NCI-H187 (cell line): ENCODE data around the gene SLC22A23.

Experiments used
- DNase-seq, 2 experiments: peaks; one replicate each; lab custom pipeline; 2025; lab: John Stamatoyannopoulos, UW

SLC22A23 gene

DNA sequence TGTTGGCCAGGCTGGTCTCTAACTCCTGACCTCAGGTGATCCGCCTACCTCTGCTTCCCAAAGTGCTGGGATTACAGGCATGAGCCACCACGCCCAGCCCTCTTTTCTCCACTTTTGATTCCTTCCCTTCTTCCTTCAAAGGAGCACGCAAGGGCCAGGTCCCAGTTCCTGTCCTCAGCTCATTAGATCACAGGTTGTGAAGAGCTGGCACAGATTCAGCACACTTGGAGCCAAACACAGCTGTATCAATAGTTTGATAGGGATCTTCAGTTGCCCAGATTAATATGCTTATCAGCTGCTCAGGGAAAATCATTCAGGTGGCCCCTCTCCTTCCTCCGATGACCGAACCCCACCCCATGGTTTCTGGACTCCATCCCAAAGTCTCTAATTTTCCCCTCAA lies 14.4 kb upstream of the SLC22A23 start:
- DNase-seq = no peak

DNA sequence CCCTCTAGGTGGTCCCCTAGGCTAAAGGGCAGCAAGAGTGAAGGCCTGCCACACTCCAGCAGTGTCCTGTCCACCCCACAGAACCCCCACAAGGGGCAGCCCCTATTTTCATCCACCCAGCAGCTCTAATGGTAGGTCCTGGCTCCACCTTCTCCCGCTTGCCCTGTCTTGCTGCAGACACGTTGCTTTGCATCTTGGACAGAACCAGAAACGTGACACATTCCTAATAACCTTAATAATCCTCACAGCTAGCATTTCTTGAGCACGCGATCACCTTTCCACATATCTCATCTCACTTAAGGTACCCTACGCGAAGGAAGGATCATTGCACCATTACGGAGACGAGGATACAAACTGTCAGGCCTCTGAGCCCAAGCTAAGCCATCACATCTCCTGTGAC lies 11.7 kb upstream of the SLC22A23 start:
- no peak for DNase-seq

DNA sequence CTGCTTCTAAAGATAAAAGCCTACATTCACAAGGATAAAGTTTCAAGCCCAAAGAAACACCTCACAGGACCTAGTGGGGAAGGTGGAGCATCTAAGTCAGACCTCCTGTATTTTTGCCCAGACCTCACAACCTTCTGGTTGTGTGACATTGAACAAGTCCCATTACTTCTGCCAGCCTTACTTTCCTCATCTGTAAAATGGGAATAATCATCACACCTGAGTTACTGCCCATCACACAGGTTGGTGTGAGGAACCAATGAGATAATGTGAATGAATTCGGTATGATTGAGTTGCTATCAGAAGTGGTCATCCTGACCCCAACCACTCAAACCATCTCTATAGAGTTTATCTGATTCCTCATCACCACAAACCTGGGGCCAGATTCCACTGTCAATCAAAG lies 11.1 kb upstream of the SLC22A23 start:
- DNase-seq = no peak

DNA sequence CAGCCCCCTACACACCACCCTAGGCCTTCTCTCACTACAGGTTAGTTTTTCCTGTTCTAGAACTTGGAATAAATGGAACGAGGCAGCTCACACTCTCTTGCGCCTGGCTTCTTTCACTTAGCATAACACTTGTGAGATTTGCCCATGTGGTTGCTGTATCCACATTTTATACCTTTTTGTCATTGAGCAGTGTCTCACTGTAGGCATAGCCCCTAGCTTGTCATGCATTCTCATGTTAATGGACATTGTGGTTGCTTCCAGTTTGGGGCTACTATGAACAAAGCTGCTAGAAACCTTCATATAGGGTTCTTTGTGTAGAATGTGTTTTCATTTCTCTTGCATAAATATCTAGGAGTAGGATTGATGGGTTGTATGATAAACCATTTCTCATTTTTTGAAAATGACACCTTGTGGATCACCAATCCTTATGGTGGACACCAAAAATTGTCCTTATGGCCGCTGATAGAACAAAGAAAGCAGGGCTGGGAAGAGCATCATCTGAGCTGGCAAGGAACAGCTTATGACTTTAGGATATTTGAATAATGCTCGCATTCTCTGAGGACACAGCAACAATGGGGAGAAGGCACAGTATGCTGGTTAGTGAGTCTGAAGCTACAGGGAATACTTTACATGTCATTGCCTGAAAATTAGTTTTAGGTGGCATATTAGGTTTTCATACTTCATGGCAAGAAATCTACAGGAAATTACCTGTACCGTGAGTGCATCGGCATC lies 9.8 kb upstream of the SLC22A23 start:
- DNase-seq = no peak

DNA sequence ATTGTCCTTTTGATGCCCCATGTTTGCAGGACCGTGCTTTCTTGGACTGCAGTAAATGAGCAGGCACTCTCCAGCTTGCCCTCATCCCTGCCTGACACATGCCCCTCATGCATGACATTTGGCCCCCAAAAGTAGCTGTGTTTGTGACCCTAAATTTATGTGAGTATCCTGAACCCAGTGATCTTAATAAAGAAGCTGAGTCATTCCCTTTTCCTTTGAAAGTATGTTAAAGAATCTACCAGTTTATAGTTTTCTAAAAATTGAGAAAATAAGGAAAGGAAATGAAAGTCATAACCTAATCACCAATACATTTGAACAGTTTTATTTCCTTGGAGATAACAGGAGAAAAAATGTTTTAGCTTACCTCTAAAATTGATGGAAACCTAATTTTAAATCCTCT lies 3.4 kb upstream of the SLC22A23 start:
- no peak for DNase-seq

DNA sequence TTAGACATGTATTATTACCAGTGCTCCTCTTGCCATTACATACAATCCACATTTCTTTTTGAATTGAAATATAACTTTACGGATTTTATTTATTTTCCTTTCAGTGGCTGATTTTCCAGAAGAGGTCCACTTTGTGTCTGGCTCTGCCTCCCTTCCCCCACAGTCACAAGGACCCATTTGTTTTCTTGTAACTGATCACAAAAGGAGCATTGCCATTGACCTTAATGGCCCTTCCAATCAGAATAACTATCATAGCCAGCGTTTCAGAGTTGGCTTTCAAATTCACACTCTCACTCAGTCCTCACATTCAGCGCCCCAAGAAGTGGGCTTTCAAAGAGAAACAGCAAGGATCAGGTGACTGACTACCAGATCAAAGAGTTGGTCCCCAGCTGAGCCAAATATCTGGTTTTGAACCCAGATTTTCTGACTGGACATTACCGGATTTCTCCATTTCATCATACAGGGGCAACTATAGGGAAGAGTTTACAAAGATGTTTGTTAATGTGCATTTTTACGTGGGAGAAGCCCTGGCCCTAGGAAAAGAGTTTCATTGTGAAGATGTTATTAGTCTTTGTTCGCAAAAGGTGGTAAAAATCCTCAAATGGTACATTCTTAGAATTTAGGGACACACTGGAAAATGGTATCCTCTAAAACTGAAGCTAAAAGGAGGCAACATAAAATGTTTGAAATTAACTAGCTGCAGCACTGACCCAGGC lies 2.0 kb upstream of the SLC22A23 start:
- no peak for DNase-seq

DNA sequence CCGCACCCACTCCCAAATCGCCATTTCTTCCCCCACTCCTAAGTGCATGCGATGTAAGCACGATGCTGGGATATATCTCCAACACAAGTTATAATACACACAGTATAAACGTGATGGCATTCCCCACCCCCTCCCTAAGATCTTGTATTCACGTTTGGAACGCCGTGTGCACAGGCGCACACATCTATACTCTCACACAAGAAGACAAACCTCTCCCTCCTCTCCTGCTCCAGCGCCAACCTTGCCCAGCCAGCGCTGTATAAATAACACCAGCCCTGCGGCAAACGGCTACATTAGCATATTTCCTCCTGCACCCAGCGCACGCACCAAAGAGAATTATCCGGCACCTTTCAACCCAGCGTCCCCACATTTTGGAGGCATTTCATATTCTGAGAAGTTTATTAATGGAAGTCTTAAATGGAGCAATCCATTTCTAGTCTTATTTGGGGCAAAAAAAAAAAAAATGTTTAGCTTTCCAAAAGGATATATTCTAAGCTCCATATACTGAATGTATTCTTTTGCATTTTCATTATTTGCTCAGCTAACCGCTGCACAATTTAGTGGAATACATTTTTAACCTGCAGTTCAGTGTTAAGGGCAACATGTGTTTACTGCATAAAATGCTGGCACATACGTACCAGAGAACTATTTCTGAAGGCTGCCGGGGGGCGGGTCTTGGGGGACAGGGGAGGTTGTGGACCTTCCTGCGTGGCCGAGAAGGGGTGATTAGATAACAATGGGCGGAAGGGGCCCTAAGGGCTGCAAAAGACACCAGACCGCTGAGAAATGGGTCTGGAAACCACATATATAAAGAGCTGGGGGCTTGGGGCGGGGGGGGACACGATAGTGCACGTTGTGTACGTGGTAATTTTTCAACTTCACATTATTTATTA lies 1.1 kb upstream of the SLC22A23 start:
- DNase-seq = peak; percentile 29 to 31

DNA sequence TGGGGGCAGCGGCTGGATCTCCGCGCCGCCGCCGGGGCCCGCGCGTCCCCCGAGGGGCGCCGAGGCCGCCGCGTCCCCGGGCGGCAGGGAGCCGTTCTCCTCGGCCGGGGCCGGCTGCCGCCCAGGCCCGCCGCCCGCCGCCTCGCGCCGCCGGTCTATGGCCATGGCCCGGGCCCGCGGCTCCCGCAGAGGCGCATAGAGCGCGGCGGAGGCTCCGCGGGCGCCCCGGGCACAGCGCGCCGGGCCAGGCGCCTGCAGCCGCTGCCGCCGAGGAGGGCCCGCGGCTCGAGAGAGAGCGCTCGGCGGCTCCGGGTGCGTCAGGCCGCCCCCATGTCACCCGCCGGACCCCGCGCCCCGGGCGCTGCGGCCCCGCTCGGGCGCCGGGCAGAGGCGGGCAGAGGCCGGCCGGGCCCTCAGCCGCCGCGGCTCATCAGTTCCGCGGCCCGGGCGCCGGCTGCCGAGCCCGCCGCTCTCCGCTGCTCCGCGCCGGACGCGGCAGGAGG lies 404 bp downstream of the SLC22A23 start:
- no peak for DNase-seq

DNA sequence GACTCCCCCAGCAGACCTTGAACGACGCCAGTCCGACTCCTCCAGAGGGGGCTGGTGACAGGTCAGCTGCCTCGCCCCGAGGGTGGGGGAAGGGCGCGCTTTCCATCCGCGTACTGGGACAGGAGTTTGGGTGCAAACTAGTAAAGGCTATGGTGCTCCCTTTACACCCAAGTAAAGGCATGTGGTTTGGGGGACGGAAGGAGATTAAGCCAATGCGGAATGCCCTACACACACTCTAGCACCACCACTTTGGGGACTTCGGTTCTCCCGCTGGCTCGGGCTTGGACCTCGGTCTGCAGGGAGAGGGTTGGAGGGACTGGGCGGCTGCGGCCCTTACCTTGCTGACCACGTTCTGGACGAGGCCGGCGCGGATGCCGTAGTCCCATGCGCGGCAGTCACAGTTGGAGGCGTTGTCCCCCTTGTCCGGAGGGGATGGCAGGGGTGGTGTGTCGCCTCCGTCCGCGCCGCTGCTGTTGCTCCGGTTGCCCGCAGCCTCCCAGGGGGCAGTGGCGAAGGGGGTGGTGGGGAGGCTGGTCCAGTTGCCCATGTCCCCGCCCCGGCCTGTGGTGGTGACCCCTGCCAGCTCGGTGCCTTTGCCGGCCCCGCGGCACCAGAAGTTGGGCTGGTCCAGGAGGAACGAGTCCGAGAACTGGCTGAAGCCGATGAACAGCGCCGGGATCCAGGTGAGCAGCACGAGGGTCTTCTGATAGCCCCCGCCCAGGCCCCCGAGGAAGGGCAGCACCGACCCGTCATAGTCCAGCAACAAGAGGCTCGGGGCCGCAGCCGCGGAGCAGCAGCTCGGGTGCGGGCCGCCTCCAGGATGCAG lies 1.1 kb downstream of the SLC22A23 start:
- DNase-seq = no peak

DNA sequence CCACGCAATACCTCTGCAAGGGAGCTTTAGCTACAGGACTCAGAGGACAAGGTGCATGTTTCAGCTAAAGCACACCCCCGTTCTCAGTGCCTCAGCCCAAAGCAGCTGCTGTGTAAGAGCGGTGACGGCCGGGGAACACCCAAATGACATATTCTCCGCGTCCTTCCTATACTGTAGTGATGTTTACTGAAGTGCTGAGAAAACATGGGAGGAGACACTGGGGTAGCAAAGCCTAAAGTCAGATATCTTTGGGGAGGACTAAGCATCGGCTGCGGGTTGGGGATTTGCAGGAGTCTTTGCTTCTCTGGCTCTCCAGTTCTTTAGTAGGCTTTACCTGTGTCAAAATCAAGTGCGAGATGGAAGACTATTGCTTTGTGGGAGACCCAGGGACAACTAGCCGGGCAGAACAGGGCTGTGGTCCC lies 1.7 kb downstream of the SLC22A23 start:
- DNase-seq = no peak

DNA sequence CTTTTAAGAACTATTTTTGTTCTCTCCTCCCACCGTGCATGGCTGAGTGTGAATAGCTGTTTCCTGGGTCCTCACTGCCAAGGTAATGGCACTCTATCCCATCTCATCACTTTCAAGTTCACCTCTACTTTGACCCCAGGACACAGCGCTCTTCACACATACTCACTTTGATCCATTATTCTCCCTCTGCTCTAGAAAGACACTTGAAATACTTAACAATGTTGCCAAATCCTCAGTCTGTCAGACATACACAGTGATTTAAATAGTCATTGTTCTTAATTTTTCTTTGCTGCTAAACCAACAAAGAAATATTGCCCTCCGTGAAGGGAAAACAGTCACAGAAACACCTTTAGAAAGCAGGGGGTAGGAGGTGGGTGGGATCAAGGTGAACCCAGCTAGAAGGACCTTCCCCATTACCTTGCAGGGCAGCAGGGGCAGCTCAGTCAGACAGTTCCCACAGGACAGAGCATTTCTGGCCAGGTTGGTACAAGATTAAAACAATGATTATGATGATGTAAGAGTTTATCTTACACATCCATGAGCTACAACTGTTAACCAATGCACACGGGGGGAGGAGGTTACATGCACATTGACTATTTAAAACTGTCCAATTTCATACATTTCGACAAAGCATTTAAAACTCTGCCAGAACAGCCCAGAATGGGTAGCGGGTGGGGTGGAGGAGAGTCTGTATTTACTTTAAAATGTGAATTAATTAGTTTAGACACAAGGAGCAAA lies 2.4 kb downstream of the SLC22A23 start:
- peak in 1 of 2 experiments; percentile 57 for DNase-seq

DNA sequence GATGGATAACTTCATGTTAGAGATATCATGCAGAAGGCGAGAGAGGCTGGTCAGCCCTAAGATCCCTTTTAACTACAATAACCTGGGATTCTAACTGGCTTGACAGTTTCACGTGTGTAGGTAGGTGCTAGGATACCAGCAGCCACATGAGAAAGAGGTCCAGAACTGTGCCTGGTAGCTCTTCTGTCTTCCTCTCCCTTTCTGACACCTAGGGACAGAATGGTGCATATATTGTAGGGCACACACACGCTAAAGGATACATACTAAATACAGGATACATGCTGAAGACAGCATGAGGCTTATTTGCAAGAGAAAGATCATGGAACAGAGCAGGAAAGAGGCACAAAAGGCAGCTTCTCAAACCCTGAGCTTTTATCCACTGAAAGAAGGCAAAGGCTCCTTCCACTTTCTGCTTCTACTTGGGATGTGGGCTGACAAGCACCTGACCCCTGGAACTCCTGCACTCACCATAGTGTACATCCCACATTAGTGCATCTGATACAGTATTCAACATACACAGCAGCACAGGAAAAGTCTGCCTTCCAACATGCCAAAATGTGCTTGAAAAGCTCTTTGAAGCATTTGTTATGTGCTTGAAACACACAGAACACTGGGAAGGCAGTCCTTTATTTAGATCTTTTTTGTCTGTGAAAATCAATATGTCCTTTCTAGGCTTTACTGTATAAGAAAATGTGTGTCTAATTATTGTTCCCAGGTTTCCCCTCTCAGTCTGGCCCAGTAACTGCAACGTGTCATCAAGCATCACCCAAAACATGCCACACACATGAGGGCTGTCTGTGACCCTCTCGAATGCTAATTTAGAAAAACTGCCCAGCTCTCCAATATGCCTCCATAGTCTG lies 3.2 kb downstream of the SLC22A23 start:
- DNase-seq = peak in 1 of 2 experiments; percentile 73

DNA sequence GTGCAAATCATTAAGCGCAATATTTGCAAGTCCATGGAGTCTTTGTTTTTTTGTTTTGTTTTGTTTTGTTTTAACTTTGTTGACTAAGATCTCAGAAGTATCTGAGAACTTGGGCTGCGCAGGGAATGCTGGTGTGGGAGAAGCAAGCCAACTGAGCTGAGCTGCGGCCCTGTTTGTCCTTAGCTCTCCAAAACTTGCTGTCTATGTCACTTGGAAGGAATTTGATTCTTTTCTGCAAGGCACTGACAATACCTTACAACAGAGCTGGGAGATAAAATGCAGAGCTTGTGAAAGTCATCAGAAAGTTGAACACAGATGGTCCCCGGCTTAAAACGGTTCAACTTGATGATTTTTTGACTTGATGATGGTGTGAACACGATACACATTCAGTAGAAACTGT lies 5.4 kb downstream of the SLC22A23 start:
- no peak for DNase-seq

DNA sequence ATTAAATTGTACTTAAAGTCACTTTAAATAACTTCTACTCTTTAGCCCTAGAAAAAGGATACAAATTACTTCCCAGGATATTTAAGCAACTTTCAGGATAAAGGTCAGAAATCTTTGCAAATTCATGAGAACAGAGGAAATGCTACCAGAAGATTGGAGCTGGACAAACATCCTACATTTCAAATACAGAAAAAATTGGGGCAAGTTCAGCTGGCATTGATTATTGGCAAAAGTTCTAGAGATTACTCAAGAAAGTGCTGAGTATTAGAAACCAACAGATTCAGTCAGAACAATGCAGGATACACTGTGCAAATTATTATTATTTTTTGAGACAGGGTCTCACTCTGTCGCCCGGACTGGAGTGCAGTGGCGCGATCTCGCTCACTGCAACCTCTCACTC lies 6.0 kb downstream of the SLC22A23 start:
- DNase-seq = no peak

DNA sequence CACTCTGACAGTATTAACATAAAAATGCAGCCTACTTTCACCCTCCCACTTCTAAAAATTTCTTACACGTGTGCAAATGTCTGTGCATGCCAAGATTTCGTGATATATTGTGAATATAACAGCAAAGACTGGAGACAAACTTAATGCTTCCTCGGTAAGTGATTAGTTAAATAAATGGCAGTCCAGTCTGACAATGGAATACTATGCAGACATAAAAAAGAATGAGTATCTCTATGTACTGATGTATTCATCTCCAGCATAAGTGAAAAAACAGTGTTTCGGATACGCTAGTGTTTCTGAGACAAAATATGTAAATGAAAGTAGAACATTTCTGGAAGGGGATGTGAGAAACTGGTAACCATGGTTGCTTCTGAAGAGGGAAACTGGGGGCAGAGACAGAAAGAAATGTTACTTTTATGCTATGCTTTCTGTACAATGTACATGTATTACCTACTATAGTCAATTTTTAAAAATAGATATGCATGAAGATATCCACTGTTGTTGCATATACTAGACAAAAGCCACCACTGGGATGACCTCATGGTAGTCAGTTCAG lies 7.0 kb downstream of the SLC22A23 start:
- DNase-seq = no peak

DNA sequence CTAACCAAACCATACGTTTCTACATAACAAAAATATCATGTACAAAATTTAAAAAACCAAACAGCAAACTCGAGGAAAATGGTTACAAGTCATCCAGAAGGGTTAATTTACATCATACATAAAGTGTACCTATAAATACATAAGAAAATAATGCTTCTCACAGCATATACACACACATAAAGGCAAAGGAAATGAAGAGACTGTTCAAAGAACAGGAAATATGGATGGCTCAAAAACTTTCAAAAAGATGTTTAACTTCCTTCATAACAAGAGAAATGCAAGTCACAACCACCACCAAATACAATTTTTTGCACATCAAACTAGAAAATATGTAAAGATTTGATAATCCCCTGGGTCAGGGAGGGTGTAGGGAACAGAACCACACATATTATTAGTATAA lies 7.5 kb downstream of the SLC22A23 start:
- DNase-seq = no peak

DNA sequence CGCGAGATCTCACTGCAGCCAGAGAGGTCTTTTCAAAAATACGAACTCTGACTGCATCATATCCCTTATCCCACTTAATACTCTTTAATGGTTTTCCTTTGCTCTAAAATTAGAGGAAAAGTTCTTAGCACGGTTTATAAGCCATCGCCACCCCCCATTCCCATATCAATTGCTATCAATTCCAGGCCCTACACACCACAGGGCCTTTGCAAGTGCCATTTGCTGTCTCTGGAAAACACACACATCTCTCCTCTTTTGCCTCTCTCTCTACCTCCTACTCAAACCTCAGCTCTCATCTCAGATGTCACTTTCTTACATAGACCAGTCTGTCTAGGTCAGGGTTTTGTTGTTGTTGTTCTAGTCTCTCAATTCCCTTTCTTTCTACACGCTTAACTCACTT lies 9.8 kb downstream of the SLC22A23 start:
- DNase-seq = no peak

DNA sequence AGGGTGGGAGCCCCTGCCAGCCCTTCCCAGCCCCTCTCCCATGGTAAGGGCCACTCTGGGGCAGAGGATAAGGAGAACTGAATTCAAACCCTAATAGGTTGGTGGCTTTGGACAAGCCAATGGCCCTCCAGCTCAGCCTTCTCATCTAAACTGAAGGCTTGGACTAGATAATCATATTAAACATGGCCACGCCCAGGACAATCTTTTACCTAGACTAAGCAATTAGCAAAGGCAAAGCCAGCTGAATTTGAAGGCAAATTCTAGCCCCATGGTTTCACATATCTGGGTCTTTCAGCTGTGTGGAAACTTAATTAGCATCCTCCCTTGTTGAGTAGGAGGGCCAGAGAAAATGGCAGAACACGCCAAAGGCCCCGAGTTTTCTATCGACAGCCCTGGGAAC lies 10.7 kb downstream of the SLC22A23 start:
- DNase-seq = no peak

DNA sequence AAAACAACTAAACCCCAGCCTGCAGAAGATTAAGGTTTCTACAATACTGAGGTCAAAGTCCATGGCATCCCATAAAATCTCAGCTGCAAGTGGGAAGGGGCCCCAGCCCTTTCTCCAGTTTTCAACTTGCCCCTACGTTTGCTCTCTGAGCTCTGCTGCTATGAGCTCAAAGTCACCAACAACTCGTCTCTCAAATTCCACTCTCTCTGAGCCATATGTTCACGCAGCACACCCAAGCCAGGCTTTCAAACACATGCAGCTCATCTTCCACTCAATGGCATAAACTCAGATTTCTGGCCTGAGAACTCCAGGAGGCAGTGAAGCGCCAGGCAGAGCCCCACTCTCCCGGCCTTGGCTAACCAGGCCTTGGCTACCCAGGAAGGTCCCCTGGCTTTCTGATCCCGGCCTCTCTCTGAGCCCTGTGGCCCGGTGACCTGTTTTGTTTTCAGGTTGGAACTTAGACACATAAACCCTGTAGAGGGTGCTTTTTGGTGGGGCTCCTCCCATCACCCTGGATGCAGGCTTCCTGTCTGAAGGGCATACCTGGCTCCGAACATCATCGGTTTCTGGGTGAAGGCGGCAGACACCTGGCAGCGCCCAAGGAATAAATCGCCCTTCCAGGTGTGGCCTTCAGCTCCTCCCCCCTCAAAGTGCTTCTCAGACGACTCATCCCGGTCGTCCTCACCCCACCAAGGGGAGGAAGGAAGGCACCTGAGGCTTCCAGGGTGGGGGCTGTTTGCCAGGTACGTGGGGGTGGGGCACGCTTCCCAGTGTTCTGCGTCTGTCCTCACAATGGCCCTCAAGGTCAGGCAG lies 12.4 kb downstream of the SLC22A23 start:
- no peak for DNase-seq
